GM12892 (cell line): ENCODE data around the gene PDZD7.

Experiments used
- POLR2AphosphoS5 ChIP-seq: IDR thresholded peaks from 2 replicates; pipeline ENCODE4 v1.6.1; 2011; ENCODE audit warnings: low read depth, low read length, control low read depth
- TAF1 ChIP-seq: IDR thresholded peaks from 2 replicates; pipeline ENCODE4 v1.6.1; 2011; ENCODE audit warnings: low read depth, mild to moderate bottlenecking, control low read depth, low read length, borderline replicate concordance

DNA sequence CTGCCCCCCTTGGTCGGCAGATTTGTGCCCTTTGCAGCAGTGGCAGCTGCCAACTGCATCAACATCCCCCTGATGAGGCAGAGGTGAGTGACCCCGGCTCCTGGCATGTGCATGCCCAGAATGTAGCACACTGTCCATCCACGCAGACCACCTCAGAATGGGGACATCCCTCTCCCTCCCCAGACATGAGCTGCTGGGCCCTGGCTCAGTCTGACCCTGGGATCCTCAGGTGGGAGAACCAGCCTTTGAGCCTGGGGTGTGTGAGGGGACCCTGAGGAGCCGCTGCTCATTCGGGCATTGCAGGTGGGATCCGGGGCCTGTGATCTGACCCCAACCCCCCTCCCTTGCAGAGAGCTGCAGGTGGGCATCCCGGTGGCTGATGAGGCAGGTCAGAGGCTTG, 5.8 kb upstream of the PDZD7 start:
- TF ChIP-seq TAF1 (no peak), POLR2AphosphoS5 (no peak)
